GM21381 (cell line): ENCODE measurements around the gene FGFBP3.

Experiments
- ATAC-seq: cut with Tn5 transposase; IDR thresholded peaks from one replicate; pipeline ENCODE4 v1.9.1; 2021; ENCODE audit warnings: mild to moderate bottlenecking, moderate library complexity; ENCODE audit not compliant: unreplicated experiment

Gene FGFBP3

GRCh38 chr10:91909117-91909677 is at the start of gene FGFBP3:
Gene FGFBP3, minus strand, starts transcription at chr10:91909486. Its CDS starts 517 bp downstream, at chr10:91908969.
- no peak for ATAC-seq

- no peak for ATAC-seq
Observed at GRCh38 chr10:91957091-91957490, 47.8 kb upstream of the FGFBP3 start.

GRCh38 chr10:91955114-91955513 is 45.8 kb upstream of the FGFBP3 start:
- no peak for ATAC-seq

- ATAC-seq = no peak
Observed at GRCh38 chr10:91953600-91954160, 44.4 kb upstream of the FGFBP3 start.

- ATAC-seq = peak; percentile 61
Observed at GRCh38 chr10:91944880-91945630, 35.8 kb upstream of the FGFBP3 start.

GRCh38 chr10:91941426-91941825 is 32.1 kb upstream of the FGFBP3 start:
- ATAC-seq = no peak

GRCh38 chr10:91939653-91940052 is 30.4 kb upstream of the FGFBP3 start:
- ATAC-seq = no peak

GRCh38 chr10:91935886-91936285 is 26.6 kb upstream of the FGFBP3 start:
- no peak for ATAC-seq

GRCh38 chr10:91932737-91933136 is 23.5 kb upstream of the FGFBP3 start:
- ATAC-seq = no peak

GRCh38 chr10:91931526-91932190 is 22.4 kb upstream of the FGFBP3 start:
- no peak for ATAC-seq

- ATAC-seq = no peak
Observed at GRCh38 chr10:91930939-91931338, 21.7 kb upstream of the FGFBP3 start.

GRCh38 chr10:91925022-91925320 is 15.7 kb upstream of the FGFBP3 start:
- no peak for ATAC-seq

- peak; percentile 34 for ATAC-seq
Observed at GRCh38 chr10:91924212-91925021, 15.1 kb upstream of the FGFBP3 start.

GRCh38 chr10:91923371-91924211 is 14.3 kb upstream of the FGFBP3 start, which contains the start of gene BTAF1:
Gene BTAF1, plus strand, starts transcription at chr10:91923770. Its CDS starts 307 bp downstream, at chr10:91924077.
- ATAC-seq = peak; percentile 97

- ATAC-seq = no peak
Observed at GRCh38 chr10:91919651-91920050, 10.4 kb upstream of the FGFBP3 start.

- no peak for ATAC-seq
Observed at GRCh38 chr10:91910467-91910866, 1.2 kb upstream of the FGFBP3 start.

GRCh38 chr10:91908337-91909116 is 759 bp downstream of the FGFBP3 start:
- peak; percentile 89 for ATAC-seq

- ATAC-seq = no peak
Observed at GRCh38 chr10:91907914-91908336, 1.4 kb downstream of the FGFBP3 start.

- ATAC-seq = no peak
Observed at GRCh38 chr10:91907033-91907594, 2.2 kb downstream of the FGFBP3 start.
